ENCODE results near the gene GORASP2. TPM values are rescaled to one million over a fixed set of nuclear protein-coding genes. Genes with fewer than 3 reads are reported as not detected.
A peak's percentile ranks its signal among the peaks of the same experiment; 100 is the strongest.

Gene GORASP2
- total RNA-seq, 2 donors from 2014 or later: 67.6 to 81.1 TPM

DNA sequence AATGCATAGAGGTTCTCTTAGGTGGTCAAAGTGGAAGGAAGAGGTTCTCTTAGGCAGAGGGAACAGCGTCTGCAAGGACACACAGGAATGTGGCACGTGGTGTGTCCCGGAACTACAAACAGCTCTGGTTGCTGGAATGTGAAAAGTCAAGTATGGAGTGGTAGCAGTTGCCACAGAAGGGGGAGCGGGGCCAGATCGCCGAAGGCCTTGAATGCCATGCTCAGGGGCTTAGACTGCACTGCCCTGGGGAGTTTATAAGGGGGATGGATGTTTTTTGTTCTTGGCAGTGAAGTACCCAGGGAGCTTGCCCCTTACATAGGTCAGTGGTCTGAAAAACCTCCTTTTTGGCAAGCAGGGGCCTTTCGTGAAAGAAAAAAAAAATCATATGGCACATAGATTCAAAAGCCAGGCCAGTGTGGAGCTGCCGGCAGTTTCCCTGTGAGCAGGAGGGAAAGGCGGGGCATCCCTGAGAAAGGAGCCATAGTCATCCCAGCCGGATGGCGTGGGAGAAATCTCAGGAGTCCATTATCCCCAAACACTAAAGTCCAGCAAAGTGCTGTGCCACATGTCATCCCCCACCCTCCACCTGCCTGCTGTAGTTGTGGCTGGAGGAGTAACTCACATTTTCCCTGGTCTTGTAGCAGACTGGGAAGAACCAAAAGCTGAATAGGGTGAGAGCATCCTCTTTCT lies 45.4 kb downstream of the GORASP2 start:
- H3K27ac ChIP-seq: no peak overlapping the region
- DNase-seq (ENCODE audit: low spot score): peak; percentile 27
- no peaks in the 10 kb centered on the region for H3K36me3 ChIP-seq
- H3K9me3 ChIP-seq: no peaks in the 10 kb centered on the region
- peak overlapping the region; percentile 55 to 62 for H3K4me3 ChIP-seq
- H3K4me1 ChIP-seq (replicated peaks): no peaks in the 10 kb centered on the region
- H3K27me3 ChIP-seq (replicated peaks; ENCODE audit: insufficient read depth): no peaks in the 10 kb centered on the region
- intact Hi-C loops (cut with DNase I): loop anchor here (5.0 kb wide), 2 partner anchors 458 to 713 kb away; partner anchors contain the start of genes DCAF17, DYNC1I2 and METTL8
- TF ChIP-seq POLR2AphosphoS5 (IDR thresholded peaks at IDR 0.05): peak; percentile 8
- TF ChIP-seq CTCF (IDR thresholded peaks at IDR 0.05): no peak
- TF ChIP-seq POLR2A (IDR thresholded peaks at IDR 0.05): no peak
- WGBS: 70% methylated on average over 11 of the region's 11 CpGs

GRCh38 chr2:170975127-170975942 lies 46.3 kb downstream of the GORASP2 start:
- intact Hi-C loops (cut with DNase I): no loop called here
- 86% methylated on average over 17 of the region's 17 CpGs for WGBS

GRCh38 chr2:170975943-170976270 lies 46.9 kb downstream of the GORASP2 start:
- Histone ChIP-seq H3K36me3 (no peaks in the 10 kb centered on the region), H3K4me1 (replicated peaks) (no peaks in the 10 kb centered on the region)

More at GRCh38 chr2:170975127-170975942, 46.3 kb downstream of the GORASP2 start:
- Histone ChIP-seq H3K36me3 (no peaks in the 10 kb centered on the region), H3K9me3 (no peaks in the 10 kb centered on the region), H3K27ac (no peak overlapping the region), H3K4me1 (replicated peaks) (no peaks in the 10 kb centered on the region), H3K27me3 (replicated peaks; ENCODE audit: insufficient read depth) (no peaks in the 10 kb centered on the region), H3K4me3 (no peak overlapping the region)
- DNase-seq (ENCODE audit: low spot score): no peak
- TF ChIP-seq POLR2A (IDR thresholded peaks at IDR 0.05) (no peak), CTCF (IDR thresholded peaks at IDR 0.05) (no peak), POLR2AphosphoS5 (IDR thresholded peaks at IDR 0.05) (no peak)

GRCh38 chr2:170984079-170984478 lies 55.0 kb downstream of the GORASP2 start:
- intact Hi-C loops (cut with DNase I): no loop called here
- DNase-seq (ENCODE audit: low spot score): no peak
- 39% methylated on average over 1 of the region's 1 CpG for WGBS
- Histone ChIP-seq H3K36me3 (no peaks in the 10 kb centered on the region), H3K4me3 (no peak overlapping the region), H3K9me3 (no peaks in the 10 kb centered on the region), H3K27me3 (replicated peaks; ENCODE audit: insufficient read depth) (no peaks in the 10 kb centered on the region), H3K4me1 (replicated peaks) (no peaks in the 10 kb centered on the region), H3K27ac (no peak overlapping the region)
- no peak for TF ChIP-seq POLR2AphosphoS5 (IDR thresholded peaks at IDR 0.05)
- TF ChIP-seq POLR2A (IDR thresholded peaks at IDR 0.05): no peak
- no peak for TF ChIP-seq CTCF (IDR thresholded peaks at IDR 0.05)

More at GRCh38 chr2:170975943-170976270, 46.9 kb downstream of the GORASP2 start:
- DNase-seq (ENCODE audit: low spot score): no peak
- WGBS: 99% methylated on average over 4 of the region's 4 CpGs
- H3K27ac ChIP-seq: no peak overlapping the region
- H3K27me3 ChIP-seq (replicated peaks; ENCODE audit: insufficient read depth): no peaks in the 10 kb centered on the region
- intact Hi-C loops (cut with DNase I): no loop called here
- no peak for TF ChIP-seq POLR2A (IDR thresholded peaks at IDR 0.05)
- H3K9me3 ChIP-seq: no peaks in the 10 kb centered on the region
- no peak overlapping the region for H3K4me3 ChIP-seq

GRCh38 chr2:170985407-170985806 lies 56.4 kb downstream of the GORASP2 start:
- Histone ChIP-seq H3K9me3 (no peaks in the 10 kb centered on the region), H3K36me3 (no peaks in the 10 kb centered on the region), H3K27ac (no peak overlapping the region), H3K27me3 (replicated peaks; ENCODE audit: insufficient read depth) (no peaks in the 10 kb centered on the region), H3K4me3 (no peak overlapping the region), H3K4me1 (replicated peaks) (no peaks in the 10 kb centered on the region)
- TF ChIP-seq CTCF (IDR thresholded peaks at IDR 0.05): no peak
- TF ChIP-seq POLR2AphosphoS5 (IDR thresholded peaks at IDR 0.05): no peak
- no peak for TF ChIP-seq POLR2A (IDR thresholded peaks at IDR 0.05)
- intact Hi-C loops (cut with DNase I): no loop called here
- WGBS: 91% methylated on average over 5 of the region's 5 CpGs
- DNase-seq (ENCODE audit: low spot score): no peak
